ENCODE results near the gene ARID4B.

DNA sequence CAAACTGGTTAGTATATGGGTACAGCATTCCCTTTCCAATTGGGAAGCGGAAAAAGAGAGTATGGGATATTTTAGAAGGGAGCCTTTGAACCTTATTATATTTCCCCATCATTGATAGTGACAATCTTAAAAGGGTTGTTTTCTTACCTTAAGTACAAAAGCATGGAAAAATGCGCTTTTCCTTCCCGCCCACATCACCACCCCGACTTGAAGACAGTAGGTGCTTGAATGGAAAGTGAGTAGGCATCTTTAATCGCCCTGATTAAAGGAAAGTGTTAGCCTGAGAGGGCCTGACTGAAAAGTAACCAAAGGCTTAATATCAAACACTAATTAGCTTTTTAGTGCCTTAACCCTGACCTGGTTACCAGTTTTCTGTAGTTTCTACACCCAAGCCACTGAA, 15.7 kb upstream of the ARID4B start:
- TF ChIP-seq, protein P1, sequence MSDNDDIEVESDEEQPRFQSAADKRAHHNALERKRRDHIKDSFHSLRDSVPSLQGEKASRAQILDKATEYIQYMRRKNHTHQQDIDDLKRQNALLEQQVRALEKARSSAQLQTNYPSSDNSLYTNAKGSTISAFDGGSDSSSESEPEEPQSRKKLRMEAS (IDR thresholded peaks at IDR 0.05), result no peak
- TF ChIP-seq EZH2 (IDR thresholded peaks at IDR 0.05) (no peak), CBX3 (IDR thresholded peaks at IDR 0.05; ENCODE audit: low read depth) (no peak)
- TF ChIP-seq, protein P2, sequence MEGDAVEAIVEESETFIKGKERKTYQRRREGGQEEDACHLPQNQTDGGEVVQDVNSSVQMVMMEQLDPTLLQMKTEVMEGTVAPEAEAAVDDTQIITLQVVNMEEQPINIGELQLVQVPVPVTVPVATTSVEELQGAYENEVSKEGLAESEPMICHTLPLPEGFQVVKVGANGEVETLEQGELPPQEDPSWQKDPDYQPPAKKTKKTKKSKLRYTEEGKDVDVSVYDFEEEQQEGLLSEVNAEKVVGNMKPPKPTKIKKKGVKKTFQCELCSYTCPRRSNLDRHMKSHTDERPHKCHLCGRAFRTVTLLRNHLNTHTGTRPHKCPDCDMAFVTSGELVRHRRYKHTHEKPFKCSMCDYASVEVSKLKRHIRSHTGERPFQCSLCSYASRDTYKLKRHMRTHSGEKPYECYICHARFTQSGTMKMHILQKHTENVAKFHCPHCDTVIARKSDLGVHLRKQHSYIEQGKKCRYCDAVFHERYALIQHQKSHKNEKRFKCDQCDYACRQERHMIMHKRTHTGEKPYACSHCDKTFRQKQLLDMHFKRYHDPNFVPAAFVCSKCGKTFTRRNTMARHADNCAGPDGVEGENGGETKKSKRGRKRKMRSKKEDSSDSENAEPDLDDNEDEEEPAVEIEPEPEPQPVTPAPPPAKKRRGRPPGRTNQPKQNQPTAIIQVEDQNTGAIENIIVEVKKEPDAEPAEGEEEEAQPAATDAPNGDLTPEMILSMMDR (IDR thresholded peaks at IDR 0.05 in 2 of 3, conservative IDR thresholded peaks at IDR 0.05 in 1 of 3; ENCODE audit: borderline replicate concordance in 1 of 3, insufficient read depth in 1 of 3, low read depth in 2 of 3, low read length in 2 of 3), result no peak
- TF ChIP-seq, protein P3, sequence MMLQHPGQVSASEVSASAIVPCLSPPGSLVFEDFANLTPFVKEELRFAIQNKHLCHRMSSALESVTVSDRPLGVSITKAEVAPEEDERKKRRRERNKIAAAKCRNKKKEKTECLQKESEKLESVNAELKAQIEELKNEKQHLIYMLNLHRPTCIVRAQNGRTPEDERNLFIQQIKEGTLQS (IDR thresholded peaks at IDR 0.05), result no peak
